HS-5 (cell line): ENCODE data around the gene TTBK1.
"Not testable (repeated sequence)": the region's sequence is repeated elsewhere in the genome, so short reads cannot be mapped to it uniquely, and the experiment has no call there.

ENCODE experiments used
- DNase-seq: peaks from one replicate; pipeline ENCODE4 v3.0.0-alpha.2; 2012; ENCODE audit warnings: low read depth

TTBK1 gene

DNA sequence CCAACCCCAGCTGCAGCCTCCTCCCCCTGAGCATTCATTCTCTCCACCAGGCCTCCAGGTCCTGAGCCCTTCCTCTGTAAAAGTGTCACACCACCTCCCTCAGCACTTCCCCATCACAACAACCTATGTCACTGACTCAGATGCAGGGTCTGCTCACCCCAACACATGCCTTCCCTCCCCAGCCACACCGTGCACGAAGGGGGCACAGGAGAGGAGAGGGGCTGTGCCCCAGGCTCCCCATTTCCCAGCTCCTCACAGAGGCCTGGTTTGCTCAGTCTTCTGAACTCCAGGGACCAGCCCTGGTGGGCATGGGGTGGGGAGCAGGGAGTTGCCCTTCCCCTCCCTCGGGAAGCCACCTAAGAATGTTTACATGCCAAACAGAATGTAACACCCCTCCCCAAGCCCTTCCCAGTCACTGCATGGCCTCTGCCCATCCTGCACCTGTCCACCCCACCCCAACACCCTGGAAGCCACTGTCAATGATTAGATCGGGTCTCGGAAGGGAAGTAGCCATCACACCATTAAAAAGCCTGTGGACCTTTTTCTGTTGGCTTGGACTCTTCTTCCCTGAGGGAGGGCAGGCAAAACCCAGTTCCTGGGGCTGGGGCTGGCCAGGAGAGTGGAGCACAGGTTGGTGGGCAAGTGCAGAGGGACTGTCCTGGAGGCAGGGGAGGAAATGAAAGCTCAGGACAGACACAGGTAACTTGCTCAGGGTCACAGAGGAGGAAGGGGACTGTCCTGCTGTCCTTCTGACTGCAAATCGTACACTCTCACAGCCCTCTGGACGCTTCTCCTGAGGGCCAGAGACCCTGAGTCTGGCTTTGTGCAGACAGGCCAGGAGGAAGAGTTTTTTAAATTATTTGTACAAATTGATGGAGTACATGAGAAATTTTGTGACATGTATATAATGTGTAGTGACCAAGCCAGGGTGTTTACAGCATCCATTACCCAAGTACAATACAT, 44.7 kb downstream of the TTBK1 start:
- DNase-seq, result no peak

DNA sequence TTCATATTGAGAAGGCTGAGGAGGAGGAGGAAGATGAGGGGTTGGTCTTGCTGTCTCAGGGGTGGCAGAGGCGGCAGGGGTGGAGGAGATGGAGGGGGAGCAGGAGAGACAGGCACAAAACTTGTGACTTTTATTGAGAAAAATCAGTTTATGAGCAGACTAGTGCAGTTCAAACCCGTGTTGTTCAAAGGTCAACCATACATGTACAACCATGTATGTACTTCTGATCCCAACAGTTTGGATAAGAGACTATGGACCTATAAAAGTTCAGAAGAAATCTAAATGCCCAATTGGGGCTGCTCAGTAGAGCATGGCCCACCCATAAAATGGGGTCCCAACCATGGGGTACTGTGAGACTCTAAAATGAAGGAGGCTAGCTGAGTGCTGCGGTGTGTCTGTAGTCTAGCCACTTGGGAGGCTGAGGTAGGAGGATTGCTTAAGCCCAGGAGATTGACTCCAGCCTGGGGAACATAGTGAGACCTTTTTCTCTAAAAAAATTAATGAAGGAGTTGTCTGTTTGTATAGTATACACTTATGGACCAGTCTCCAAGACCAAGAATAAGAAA, 47.1 kb downstream of the TTBK1 start:
- no peak for DNase-seq

DNA sequence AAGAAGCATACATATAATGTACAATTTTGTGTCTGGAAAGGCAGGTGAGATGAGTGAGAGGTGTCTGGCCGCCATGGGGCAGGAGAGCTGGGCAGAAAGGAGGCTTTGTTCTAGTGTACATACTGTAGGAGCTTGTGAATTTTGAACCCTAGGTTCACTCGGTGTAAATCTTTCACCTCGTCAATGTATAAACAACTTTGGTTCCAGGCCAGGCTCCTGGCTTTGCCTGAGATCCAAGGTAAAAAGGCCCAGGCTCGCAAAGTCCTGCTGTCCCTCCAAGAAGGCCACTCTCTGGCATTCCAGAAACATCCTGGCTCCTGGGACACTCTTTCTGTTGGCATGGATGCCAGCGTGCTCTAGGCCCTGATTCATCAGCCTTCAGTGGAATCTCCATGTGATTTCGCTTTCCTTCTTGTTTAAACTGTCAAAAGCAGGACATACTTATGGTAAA, 47.6 kb downstream of the TTBK1 start:
- DNase-seq, result no peak

DNA sequence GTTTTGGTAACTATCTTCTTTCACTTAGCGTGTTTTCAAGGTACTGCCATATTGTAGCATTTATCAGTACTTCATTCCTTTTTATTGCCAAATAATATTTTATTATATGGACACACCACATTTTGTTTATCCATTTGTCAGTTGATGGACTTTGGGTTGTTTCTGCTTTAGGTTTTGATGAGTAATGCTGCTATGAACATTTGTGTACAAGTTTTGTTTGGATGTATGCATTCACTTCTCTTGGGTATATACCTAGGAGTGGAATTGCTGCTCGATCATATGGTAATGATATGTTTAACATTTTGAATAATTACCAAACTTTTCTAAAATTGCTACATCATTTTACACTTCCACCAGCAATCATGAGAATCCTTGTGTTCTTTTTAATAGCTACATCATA, 48.4 kb downstream of the TTBK1 start:
- DNase-seq, result no peak

DNA sequence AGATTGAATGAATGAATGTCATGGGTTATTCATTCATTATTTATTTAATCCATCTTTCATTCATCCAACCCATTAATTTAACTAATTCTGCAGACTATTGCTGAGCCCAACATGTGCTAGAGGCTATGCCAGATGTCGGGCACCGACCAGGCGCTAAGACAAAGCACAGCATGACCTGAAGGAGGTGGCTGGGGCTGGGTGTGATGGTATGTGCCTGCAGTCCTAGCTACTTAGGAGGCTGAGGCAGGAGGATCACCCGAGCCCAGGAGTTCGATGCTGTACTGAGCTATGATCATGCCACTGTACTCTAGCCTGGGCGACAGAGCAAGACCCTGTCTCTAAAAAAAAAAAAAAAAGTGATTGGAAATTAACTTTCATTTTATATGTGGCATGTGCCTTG, 49.1 kb downstream of the TTBK1 start:
- DNase-seq, result no peak

DNA sequence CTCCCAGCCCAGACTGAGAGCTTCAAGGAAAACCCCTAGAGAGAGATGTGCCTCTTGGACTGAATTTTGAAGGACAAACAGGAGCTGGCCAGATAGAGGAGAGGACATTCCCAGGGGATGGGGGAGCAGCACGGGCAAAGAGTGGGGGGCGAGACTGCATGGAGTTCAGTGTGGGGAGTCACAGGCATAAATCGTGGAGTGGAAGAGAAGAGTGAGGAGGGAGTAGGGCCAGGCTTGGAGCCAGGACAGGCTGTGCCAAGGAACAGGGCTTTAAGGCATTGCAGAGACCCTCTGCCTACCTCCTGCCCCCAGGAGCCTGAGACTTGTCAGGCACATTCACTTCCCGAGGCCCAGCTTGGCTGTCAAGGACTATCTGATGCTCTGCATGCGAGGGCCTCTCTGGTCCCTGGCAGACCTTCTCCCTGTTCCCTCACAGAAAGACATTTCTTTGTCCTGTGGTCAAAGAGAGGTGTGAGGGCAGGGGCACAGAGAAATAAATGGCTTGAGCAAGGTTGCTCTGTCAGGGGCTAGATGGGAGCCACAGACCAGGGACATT, 49.6 kb downstream of the TTBK1 start:
- DNase-seq, result no peak

DNA sequence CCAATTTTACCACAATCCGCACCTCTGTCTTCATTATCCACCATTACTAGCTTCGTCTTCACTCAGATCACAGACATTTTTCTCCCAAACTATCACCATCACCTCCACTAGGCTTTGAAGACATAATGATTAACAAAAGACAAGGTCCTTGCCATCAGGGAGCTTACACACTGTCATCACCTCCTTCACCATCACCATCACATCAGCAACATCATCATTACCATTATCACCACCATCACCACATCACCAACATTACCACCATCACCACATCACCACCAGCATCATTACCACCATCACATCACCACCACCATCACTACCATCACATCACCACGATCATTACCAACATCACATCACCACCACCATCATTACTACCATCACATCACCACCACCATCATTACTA, 50.4 kb downstream of the TTBK1 start:
- no peak for DNase-seq

DNA sequence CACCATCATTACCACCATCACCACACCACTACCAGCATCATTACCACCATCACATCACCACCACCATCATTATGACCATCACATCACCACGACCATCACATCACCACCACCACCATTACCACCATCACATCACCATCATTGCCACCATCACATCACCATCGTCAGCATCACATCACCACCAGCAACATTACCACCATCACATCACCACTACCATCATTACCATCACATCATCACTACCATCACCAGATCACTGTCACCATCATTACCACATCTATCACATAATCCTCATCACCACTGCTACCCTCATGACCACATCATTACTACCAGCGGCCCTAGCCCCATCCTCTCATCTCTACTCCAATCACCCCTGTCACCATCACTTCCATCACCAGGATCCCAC, 51.3 kb downstream of the TTBK1 start:
- DNase-seq, result no peak

DNA sequence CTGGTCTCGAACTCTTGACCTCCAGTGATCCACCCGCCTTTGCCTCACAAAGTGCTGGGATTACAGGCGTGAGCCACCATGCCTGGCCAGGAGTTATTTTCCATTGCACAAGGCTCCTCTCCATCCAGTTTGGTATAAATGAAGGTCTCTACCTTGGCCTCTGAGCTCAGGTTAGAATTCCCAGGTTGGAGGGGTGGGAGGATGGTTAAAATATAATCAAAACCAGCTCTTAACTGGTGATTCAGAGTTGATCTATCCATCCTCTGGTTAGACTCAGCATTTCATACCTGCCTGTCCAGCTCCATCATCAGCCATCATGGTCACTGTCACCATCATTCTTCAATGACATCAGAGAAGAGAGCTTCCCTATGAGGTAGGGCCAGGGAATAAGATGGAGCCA, 52.2 kb downstream of the TTBK1 start:
- DNase-seq, result no peak

DNA sequence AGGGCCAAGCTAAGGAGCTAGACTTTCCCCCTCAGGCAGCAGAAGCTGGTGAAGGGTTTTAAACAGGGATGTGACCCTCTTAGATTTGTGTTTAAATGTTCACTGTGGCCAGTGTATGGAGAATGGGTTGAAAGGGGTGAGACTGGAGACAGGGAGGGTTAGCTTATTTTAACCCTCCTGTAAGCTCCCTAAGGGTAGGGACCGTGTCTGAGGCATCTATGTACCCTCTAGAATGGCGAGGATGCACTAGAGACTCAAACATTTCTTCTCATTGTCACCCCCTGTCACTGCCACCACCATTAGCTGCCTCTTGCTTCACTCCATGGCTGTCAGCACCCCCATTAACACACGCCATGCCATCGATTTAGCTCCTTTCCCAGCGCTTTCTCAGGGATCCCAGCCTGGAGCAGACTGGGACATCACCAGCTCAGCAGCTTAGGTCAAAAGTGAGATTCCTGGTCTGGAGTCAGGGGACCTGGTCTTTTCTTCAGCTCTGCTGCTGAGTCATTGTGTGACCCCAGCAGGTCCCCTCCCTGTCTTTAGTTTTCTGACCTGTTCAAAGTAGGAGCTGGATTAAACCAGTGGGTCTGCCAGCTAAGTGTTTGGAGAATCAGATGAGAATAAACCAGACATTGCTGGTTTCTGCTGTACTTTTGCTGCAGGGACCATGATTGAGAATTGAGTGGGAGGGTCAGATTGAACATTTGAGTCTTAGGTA, 53.7 kb downstream of the TTBK1 start:
- no peak for DNase-seq

DNA sequence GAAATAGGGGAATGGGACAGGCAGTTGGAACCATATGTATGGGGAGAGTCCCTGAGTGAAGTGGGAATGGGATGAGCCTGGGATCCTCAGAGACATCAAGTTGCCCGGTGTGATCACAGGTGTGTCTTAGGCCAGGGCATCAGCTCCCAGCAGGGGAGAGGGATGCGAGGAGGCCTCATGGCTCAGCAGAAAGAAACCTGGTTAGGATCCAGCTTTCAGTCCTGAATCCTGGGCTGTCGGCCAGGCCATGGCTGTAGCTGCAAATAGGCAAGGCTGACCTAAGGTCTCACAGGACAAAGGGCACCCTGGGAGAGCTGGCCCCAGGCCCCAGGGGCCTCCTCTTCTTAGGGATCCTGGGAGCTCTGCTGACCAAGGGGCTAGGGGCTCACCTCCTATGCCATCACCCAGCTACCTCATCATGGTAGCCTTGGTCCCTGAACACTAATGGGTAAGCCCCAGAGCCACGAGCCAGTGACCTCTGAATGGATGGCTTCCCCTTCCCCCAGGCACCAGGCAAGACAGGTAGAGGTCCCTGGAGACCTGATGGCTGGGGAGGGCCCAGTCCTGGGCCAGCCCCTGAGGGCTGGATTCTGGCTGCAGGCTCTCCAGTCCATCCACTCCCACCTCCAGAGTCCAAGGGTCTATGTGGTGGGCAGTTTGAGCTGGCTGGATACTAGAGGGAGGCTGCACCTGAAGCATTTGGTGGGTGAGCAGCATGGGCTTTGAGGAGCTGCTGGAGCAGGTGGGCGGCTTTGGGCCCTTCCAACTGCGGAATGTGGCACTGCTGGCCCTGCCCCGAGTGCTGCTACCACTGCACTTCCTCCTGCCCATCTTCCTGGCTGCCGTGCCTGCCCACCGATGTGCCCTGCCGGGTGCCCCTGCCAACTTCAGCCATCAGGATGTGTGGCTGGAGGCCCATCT, 54.6 kb downstream of the TTBK1 start, which contains the start of gene SLC22A7:
TSS of gene SLC22A7 (plus strand) at position 617 of the 921 bp plus-strand sequence. CDS start at position 716, 99 bp downstream.
- no peak for DNase-seq

DNA sequence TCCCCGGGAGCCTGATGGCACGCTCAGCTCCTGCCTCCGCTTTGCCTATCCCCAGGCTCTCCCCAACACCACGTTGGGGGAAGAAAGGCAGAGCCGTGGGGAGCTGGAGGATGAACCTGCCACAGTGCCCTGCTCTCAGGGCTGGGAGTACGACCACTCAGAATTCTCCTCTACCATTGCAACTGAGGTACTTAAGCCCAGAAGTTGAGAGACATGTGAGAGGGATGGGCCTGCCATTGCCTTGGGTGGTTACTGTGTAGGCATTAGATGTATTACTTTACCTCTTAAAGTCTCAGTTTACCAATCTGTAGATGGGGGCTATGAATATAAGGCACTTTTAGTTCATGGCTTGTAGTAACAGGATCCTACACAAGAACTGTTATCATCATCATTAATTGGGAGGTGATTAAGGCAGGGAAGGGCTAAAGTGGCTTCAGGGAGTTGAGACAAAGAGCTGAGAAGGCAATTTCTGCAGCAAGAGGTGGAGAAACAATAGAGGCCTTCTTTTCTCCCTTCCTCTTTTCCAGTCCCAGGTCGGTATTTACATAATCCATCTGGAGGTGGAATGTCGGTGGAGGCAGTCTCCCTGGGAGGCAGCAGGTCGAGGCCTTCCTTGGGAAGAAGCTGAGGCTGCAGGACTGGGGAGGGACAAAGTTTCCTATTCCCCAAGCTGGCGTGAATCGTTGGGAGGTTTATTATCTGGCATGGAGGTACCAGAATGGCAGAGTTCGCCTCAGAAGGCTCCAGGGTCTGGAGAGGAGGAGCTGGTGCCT, 55.5 kb downstream of the TTBK1 start:
- no peak for DNase-seq

DNA sequence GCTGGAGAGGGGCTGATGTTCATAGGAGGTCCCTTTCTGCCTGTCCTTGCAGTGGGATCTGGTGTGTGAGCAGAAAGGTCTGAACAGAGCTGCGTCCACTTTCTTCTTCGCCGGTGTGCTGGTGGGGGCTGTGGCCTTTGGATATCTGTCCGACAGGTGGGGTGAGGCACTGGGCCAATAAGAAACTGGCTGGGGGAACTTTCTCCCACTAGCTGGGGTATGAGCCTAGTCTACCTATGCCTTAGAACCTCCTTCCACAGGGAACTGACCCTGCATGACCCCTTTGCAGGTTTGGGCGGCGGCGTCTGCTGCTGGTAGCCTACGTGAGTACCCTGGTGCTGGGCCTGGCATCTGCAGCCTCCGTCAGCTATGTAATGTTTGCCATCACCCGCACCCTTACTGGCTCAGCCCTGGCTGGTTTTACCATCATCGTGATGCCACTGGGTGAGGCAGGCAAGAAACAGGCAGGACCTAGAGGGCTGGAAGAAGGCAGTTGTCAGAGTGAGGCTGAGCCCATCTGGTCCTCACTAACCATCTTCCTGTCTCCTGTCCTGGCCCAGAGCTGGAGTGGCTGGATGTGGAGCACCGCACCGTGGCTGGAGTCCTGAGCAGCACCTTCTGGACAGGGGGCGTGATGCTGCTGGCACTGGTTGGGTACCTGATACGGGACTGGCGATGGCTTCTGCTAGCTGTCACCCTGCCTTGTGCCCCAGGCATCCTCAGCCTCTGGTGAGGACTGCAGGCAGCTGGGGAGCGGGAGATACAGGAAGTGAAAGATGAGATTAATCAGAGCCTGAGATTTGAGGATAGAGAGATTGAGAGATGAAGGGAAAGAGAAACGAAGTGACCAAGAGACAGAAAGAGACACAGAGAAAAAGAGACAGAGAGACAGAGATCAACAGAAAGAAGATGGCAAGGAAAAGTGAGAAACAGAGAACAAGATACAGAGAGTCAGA, 56.3 kb downstream of the TTBK1 start:
- no peak for DNase-seq

DNA sequence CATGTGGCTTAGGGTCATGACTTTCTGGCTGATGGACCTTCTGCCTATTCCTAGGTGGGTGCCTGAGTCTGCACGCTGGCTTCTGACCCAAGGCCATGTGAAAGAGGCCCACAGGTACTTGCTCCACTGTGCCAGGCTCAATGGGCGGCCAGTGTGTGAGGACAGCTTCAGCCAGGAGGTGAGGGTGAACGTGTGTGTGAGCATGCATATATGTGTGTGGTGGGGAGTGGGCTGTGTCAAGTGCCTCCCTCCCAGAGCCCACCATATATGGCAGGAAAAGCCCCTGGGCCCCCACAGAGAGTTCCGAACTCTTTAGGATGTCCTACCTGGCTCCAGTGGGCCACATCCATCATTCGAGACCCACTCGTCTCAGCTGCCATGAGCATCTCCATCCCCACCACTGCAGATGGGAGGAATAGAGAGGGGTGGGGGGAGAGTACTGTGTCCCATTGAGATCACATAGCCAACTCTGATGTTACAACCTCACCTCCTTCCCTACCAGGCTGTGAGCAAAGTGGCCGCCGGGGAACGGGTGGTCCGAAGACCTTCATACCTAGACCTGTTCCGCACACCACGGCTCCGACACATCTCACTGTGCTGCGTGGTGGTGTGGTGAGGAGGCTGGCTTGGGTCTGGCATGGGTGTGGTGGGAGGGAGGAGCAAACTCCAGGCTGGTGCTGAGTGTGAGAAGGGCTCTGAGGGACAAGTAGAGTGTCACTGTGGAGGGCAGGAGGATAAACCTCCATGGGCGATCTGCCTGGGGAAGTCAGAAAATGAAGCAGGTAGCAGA, 58.0 kb downstream of the TTBK1 start:
- DNase-seq, result no peak

DNA sequence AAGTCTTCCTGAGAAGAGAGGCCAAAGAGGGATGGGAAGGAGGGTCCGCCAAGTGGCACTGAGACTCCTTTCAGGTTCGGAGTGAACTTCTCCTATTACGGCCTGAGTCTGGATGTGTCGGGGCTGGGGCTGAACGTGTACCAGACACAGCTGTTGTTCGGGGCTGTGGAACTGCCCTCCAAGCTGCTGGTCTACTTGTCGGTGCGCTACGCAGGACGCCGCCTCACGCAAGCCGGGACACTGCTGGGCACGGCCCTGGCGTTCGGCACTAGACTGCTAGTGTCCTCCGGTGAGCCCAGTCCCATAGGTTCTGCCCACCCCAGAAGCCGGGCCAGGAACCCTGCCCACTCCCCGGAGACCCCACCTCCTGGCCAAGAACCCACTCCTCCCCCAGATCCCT, 58.8 kb downstream of the TTBK1 start:
- DNase-seq, result no peak

DNA sequence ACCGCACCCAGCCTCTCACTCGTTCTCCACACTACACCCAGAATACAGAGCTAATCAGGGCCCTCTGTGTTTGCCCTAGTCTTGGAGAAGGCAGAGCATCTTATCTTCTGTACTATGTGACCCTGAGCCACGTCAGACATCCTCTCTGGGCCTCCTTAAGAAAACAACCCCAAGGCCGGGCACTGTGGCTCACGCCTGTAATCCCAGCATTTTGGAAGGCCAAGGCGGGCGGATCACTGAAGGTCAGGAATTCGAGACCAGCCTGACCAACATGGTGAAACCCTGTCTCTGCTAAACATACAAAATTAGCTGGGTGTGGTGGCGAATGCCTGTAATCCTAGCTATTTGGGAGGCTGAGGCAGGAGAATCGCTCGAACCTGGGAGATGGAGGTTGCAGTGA, 59.7 kb downstream of the TTBK1 start:
- DNase-seq, result not testable (repeated sequence)

DNA sequence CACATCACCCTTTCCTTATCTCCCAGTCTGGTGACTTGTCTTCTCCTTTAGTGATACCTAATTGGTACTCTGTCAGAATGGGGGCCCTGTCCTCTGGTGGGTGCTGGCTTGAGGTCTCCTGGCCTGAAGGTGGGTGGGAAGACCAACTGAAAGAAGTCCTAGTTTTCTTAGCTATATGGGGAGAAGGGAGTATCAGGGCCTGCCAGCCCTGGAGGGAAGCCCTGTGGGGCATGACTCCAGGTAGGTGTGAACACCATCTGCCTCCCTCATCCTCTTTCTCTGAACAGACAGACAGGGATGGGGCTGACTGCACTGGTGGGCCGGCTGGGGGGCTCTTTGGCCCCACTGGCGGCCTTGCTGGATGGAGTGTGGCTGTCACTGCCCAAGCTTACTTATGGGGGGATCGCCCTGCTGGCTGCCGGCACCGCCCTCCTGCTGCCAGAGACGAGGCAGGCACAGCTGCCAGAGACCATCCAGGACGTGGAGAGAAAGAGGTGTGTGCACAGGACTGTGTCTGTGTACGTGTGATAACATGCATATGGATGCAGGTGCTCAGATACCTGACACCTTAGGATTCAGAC, 60.6 kb downstream of the TTBK1 start:
- no peak for DNase-seq

DNA sequence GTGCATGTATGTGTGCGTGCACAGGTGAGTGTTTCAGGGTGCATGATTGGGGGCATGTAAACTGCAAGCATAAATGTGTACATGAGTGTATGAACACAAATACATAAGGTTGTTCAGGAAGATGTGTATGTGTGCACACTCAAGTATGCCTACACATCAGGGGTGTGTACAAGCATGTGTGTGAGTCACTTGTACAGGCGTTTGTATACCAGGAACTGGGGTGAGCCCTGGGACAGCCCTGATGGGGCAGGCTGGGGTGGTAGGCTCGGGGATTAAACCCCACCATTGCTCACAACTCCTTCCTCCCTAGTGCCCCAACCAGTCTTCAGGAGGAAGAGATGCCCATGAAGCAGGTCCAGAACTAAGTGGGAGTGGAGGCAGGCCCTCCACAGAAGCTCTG, 61.1 kb downstream of the TTBK1 start:
- DNase-seq, result no peak
